ENCODE measurements around the gene OR2L3. TPM values are rescaled to one million over a fixed set of nuclear protein-coding genes. Genes with fewer than 3 reads are reported as not detected.

Gene OR2L3
- polyA plus RNA-seq, 3 donors: not detected

- Mint-ChIP-seq H3K36me3 (no peaks in the 10 kb centered on the region), H3K4me3 (no peak overlapping the region), H3K9me3 (peaks cover 11 to 31% (median 26%) of the 10 kb centered on the region in 7 donors), H3K27me3 (ENCODE audit: low read depth in 3 of 3) (no peaks in the 10 kb centered on the region), H3K27ac (no peak overlapping the region), H3K4me1 (no peaks in the 10 kb centered on the region)
- DNase-seq: no peak
- Histone ChIP-seq H3K27me3 (ENCODE audit: control insufficient read depth in 2 of 2, insufficient read depth in 2 of 2, low read length in 2 of 2) (no peaks in the 10 kb centered on the region), H3K79me2 (ENCODE audit: insufficient read depth, low read length) (no peaks in the 10 kb centered on the region), H4K20me1 (ENCODE audit: insufficient read depth, low read length) (no peaks in the 10 kb centered on the region), H3K4me3 (replicated peaks in 1 of 3; ENCODE audit: low read depth in 2 of 3, low read length in 3 of 3) (no peak overlapping the region), H3K4me2 (replicated peaks; ENCODE audit: extremely low read depth, low read length, poor library complexity, severe bottlenecking) (no peak overlapping the region), H2AFZ (ENCODE audit: insufficient read depth, low read depth, low read length, poor library complexity, severe bottlenecking) (no peak overlapping the region), H3K9me3 (replicated peaks in 1 of 2; ENCODE audit: control insufficient read depth in 1 of 2, insufficient read depth in 1 of 2, low read length in 2 of 2) (peaks cover 5 to 27% of the 10 kb centered on the region in 2 donors), H3K36me3 (replicated peaks in 1 of 2; ENCODE audit: control insufficient read depth in 1 of 2, insufficient read depth in 2 of 2, low read length in 2 of 2) (no peaks in the 10 kb centered on the region), H3K4me1 (ENCODE audit: control insufficient read depth in 1 of 2, insufficient read depth in 2 of 2, low read length in 2 of 2) (no peaks in the 10 kb centered on the region), H3K9ac (ENCODE audit: insufficient read depth, low read length, poor library complexity, severe bottlenecking) (no peak overlapping the region), H3K27ac (ENCODE audit: low read depth in 1 of 2, low read length in 2 of 2) (no peak overlapping the region)
- no peak for TF ChIP-seq CTCF (IDR thresholded peaks at IDR 0.05)
- WGBS (ENCODE audit: insufficient coverage): 100% methylated on average over 2 of the region's 3 CpGs
- intact Hi-C loops (cut with micrococcal nuclease): no loop called here
Measured at GRCh38 chr1:248009681-248010080, 37.0 kb upstream of the OR2L3 start.

DNA sequence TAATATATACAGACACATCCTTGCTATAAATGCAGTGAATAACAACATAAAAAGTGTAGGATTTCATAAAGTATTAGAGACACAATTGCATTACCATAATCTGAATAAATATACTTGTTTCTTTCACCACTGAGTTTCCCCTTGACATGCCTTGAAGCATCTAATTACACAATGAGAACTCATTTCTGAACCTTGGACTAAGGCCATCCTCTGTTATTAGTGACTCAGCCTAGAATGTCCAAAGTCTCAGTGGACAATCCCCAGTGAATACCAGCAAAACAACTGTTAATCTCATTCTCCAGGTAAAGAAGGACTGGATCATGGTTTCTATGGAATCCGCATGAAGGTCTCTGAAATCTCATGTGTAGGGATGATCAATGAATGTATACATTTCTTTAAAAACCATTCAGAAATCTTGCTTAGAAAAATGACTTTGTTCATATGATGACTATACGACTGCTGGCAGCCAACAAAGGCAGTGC lies 33.4 kb upstream of the OR2L3 start, which contains the start of gene OR2L5:
Gene OR2L5 (plus strand): TSS at position 432 of the 482 bp plus-strand sequence. CDS start 8,288 bp downstream, outside the sequence.
- Mint-ChIP-seq H3K27ac (no peak within 1 kb of the TSS), H3K27me3 (ENCODE audit: low read depth in 3 of 3) (no peaks in the 10 kb centered on the region), H3K4me1 (no peaks in the 10 kb centered on the region), H3K4me3 (no peak within 1 kb of the TSS), H3K36me3 (no peaks in the 10 kb centered on the region), H3K9me3 (peaks cover 13 to 29% (median 26%) of the 10 kb centered on the region in 7 donors)
- DNase-seq: no peak
- no peaks in the 10 kb centered on the region for H3K36me3 ChIP-seq (replicated peaks in 1 of 2; ENCODE audit: control insufficient read depth in 1 of 2, insufficient read depth in 2 of 2, low read length in 2 of 2)
- no peak within 1 kb of the TSS for H3K27ac ChIP-seq (ENCODE audit: low read depth in 1 of 2, low read length in 2 of 2)
- intact Hi-C loops (cut with micrococcal nuclease): no loop called here
- no peak for TF ChIP-seq CTCF (IDR thresholded peaks at IDR 0.05)
- no peak within 1 kb of the TSS for H3K4me3 ChIP-seq (replicated peaks in 1 of 3; ENCODE audit: low read depth in 2 of 3, low read length in 3 of 3)
- no peak within 1 kb of the TSS for H2AFZ ChIP-seq (ENCODE audit: insufficient read depth, low read depth, low read length, poor library complexity, severe bottlenecking)
- no peaks in the 10 kb centered on the region for H3K79me2 ChIP-seq (ENCODE audit: insufficient read depth, low read length)
- no peaks in the 10 kb centered on the region for H3K4me1 ChIP-seq (ENCODE audit: control insufficient read depth in 1 of 2, insufficient read depth in 2 of 2, low read length in 2 of 2)
- H3K9me3 ChIP-seq (replicated peaks in 1 of 2; ENCODE audit: control insufficient read depth in 1 of 2, insufficient read depth in 1 of 2, low read length in 2 of 2): peaks cover 0 to 17% of the 10 kb centered on the region in 2 donors
- H3K4me2 ChIP-seq (replicated peaks; ENCODE audit: extremely low read depth, low read length, poor library complexity, severe bottlenecking): no peak within 1 kb of the TSS
- no CpG with 5 or more reads among the region's 2 CpGs for WGBS (ENCODE audit: insufficient coverage)
- H3K9ac ChIP-seq (ENCODE audit: insufficient read depth, low read length, poor library complexity, severe bottlenecking): no peak within 1 kb of the TSS
- H4K20me1 ChIP-seq (ENCODE audit: insufficient read depth, low read length): no peaks in the 10 kb centered on the region
- no peaks in the 10 kb centered on the region for H3K27me3 ChIP-seq (ENCODE audit: control insufficient read depth in 2 of 2, insufficient read depth in 2 of 2, low read length in 2 of 2)

Data from CD14-positive monocyte (primary cell).